PC-3 (cell line): ENCODE data around the gene SYNJ2. TPM values are rescaled to one million over a fixed set of nuclear protein-coding genes. Genes with fewer than 3 reads are reported as not detected.
A peak's percentile ranks its signal among the peaks of the same experiment; 100 is the strongest.

ENCODE experiments used
- ATAC-seq: fragments of 200-7000 bp; cut with Tn5 transposase; 2 replicates; pipeline ENCODE4 v1.9.1; 2020; ENCODE audit warnings: mild to moderate bottlenecking, moderate library complexity
- BruUV-seq: library from RNA; stranded (reverse); fragments of 400-500 nt; replicated peaks from 2 replicates; lab custom pipeline; 2021; lab: Mats Ljungman, UMichigan
- CTCF ChIA-PET: fragments of 300-600 bp; sonication (Branson Sonifier 250); formaldehyde crosslinking; loops from one replicate; lab custom pipeline; 2022; ENCODE audit warnings: antibody characterized with exemption; lab: Charles Lee
- POLR2A ChIA-PET: fragments of 300-600 bp; sonication (Branson Sonifier 250); formaldehyde crosslinking; loops from one replicate; lab custom pipeline; 2022; ENCODE audit warnings: antibody characterized with exemption; ENCODE audit not compliant: unreplicated experiment; lab: Charles Lee
- DNase-seq: peaks from one replicate; pipeline ENCODE4 v3.0.0-alpha.2; 2015
- H2AFZ ChIP-seq: fragments of 300-600 bp; sonication (generic); 2 replicates; pipeline ENCODE4 v1.6.0; 2016; ENCODE audit warnings: antibody characterized with exemption, low read length
- H3F3A ChIP-seq: fragments of 300-600 bp; sonication (generic); one replicate; pipeline ENCODE4 v1.6.0; 2017; ENCODE audit warnings: antibody characterized with exemption, low read length, control low read depth, mild to moderate bottlenecking; ENCODE audit not compliant: unreplicated experiment
- H3K27ac ChIP-seq: fragments of 300-600 bp; sonication (generic); 2 replicates; pipeline ENCODE4 v1.5.1; 2016; ENCODE audit warnings: mild to moderate bottlenecking, low read length
- H3K27me3 ChIP-seq: fragments of 300-600 bp; sonication (generic); 2 replicates; pipeline ENCODE4 v1.6.1; 2016; ENCODE audit warnings: low read length, mixed read lengths
- H3K36me3 ChIP-seq: fragments of 300-600 bp; sonication (generic); 2 replicates; pipeline ENCODE4 v1.6.1; 2016; ENCODE audit warnings: low read depth, mixed run types, low read length, mixed read lengths
- H3K4me1 ChIP-seq: fragments of 300-600 bp; sonication (generic); 2 replicates; pipeline ENCODE4 v1.5.1; 2016; ENCODE audit warnings: low read length; ENCODE audit not compliant: insufficient read depth
- H3K4me2 ChIP-seq: fragments of 300-600 bp; sonication (generic); 2 replicates; pipeline ENCODE4 v1.6.0; 2016; ENCODE audit warnings: low read length
- H3K4me3 ChIP-seq: fragments of 300-600 bp; sonication (generic); 2 replicates; pipeline ENCODE4 v1.5.1; 2016; ENCODE audit warnings: mild to moderate bottlenecking, low read length, mixed read lengths
- H3K79me2 ChIP-seq: fragments of 300-600 bp; sonication (generic); 2 replicates; pipeline ENCODE4 v1.6.1; 2017; ENCODE audit warnings: low read length, mixed read lengths
- H3K9ac ChIP-seq: fragments of 300-600 bp; sonication (generic); 2 replicates; pipeline ENCODE4 v1.6.0; 2016; ENCODE audit warnings: mild to moderate bottlenecking, low read length
- H3K9me2 ChIP-seq: fragments of 300-600 bp; sonication (generic); replicated peaks from 2 replicates; pipeline ENCODE4 v1.6.1; 2016; ENCODE audit warnings: mixed run types, low read length, mixed read lengths
- H3K9me3 ChIP-seq: fragments of 300-600 bp; sonication (generic); 2 replicates; pipeline ENCODE4 v1.6.1; 2016; ENCODE audit warnings: low read length, mixed read lengths
- H4K20me1 ChIP-seq: fragments of 300-600 bp; sonication (generic); 2 replicates; pipeline ENCODE4 v1.6.1; 2016; ENCODE audit warnings: low read length, mixed read lengths
- CTCF ChIP-seq: fragments of 300-600 bp; sonication (generic); conservative IDR thresholded peaks from 2 replicates; pipeline ENCODE4 v1.5.1; 2017; ENCODE audit warnings: antibody characterized with exemption, low read depth, mild to moderate bottlenecking, low read length
- EZH2 ChIP-seq: fragments of 300-600 bp; sonication (generic); IDR thresholded peaks from one replicate; pipeline ENCODE4 v1.6.1; 2017; ENCODE audit warnings: antibody characterized with exemption, mild to moderate bottlenecking, low read length; ENCODE audit not compliant: unreplicated experiment
- EZH2phosphoT487 ChIP-seq: fragments of 300-600 bp; sonication (generic); IDR thresholded peaks from 2 replicates; pipeline ENCODE4 v1.6.1; 2018; ENCODE audit warnings: mild to moderate bottlenecking, antibody characterized with exemption, low read length, borderline replicate concordance
- intact Hi-C: fragments of 100-400 bp; cut with micrococcal nuclease; formaldehyde crosslinking; loops from 2 replicates; pipeline ENCODE4 v1.9.0; 2023
- total RNA-seq: library from RNA; depleted of rRNA; stranded (reverse); fragments of >200 nt; gene quantifications from 2 replicates; pipeline ENCODE4 v1.2.3, GENCODE V29; 2014

The SYNJ2 gene
- total RNA-seq, 1 experiment from 2014 or later: 21.5 TPM

- ATAC-seq: no peak
- no peaks in the 10 kb centered on the region for H3K9me3 ChIP-seq
- H3K4me1 ChIP-seq: peaks cover 54% of the 10 kb centered on the region
- intact Hi-C loops: no loop called here
- no peak overlapping the region for H3K4me2 ChIP-seq
- no peak overlapping the region for H3K9ac ChIP-seq
- BruUV-seq: no TSS peak
- no peaks in the 10 kb centered on the region for H3K27me3 ChIP-seq
- H3K27ac ChIP-seq: no peak overlapping the region
- peaks cover 3% of the 10 kb centered on the region for H3F3A ChIP-seq
- H2AFZ ChIP-seq: no peak overlapping the region
- DNase-seq: no peak
- TF ChIP-seq CTCF (no peak), EZH2phosphoT487 (no peak), EZH2 (no peak)
- no peaks in the 10 kb centered on the region for H4K20me1 ChIP-seq
- peaks cover 74% of the 10 kb centered on the region for H3K79me2 ChIP-seq
- H3K4me3 ChIP-seq: no peak overlapping the region
- POLR2A ChIA-PET: no interaction called here
- CTCF ChIA-PET: no interaction called here
- H3K36me3 ChIP-seq: no peaks in the 10 kb centered on the region
- no peaks in the 10 kb centered on the region for H3K9me2 ChIP-seq
These were observed 25.3 kb downstream of the SYNJ2 start for GRCh38 chr6:158006821-158007570.

- Histone ChIP-seq H4K20me1 (no peaks in the 10 kb centered on the region), H3K36me3 (no peaks in the 10 kb centered on the region), H3K4me1 (peaks cover 43% of the 10 kb centered on the region), H3K27me3 (no peaks in the 10 kb centered on the region), H3K4me3 (no peak overlapping the region), H3K4me2 (no peak overlapping the region), H3K9ac (no peak overlapping the region), H3F3A (peaks cover 3% of the 10 kb centered on the region), H3K9me2 (no peaks in the 10 kb centered on the region), H3K27ac (peak overlapping the region; percentile 47), H3K79me2 (peaks cover 78% of the 10 kb centered on the region), H3K9me3 (no peaks in the 10 kb centered on the region), H2AFZ (no peak overlapping the region)
- intact Hi-C loops: no loop called here
- DNase-seq (no peak), ATAC-seq (no peak)
- CTCF ChIA-PET: no interaction called here
- no peak for TF ChIP-seq EZH2phosphoT487
- TF ChIP-seq EZH2: no peak
- no peak for TF ChIP-seq CTCF
- POLR2A ChIA-PET: no interaction called here
- no TSS peak for BruUV-seq
These were observed 27.1 kb downstream of the SYNJ2 start for GRCh38 chr6:158008864-158009113.

GRCh38 chr6:158009114-158009891 is 27.6 kb downstream of the SYNJ2 start:
- ATAC-seq (no peak), DNase-seq (peak; percentile 32)
- Histone ChIP-seq H3K9ac (no peak overlapping the region), H3K36me3 (no peaks in the 10 kb centered on the region), H3K79me2 (peaks cover 78% of the 10 kb centered on the region), H3K9me2 (no peaks in the 10 kb centered on the region), H3K9me3 (no peaks in the 10 kb centered on the region), H3K4me3 (no peak overlapping the region), H3K27ac (peak overlapping the region; percentile 47), H3K27me3 (no peaks in the 10 kb centered on the region), H2AFZ (no peak overlapping the region), H3K4me1 (peaks cover 38% of the 10 kb centered on the region), H3F3A (peaks cover 3% of the 10 kb centered on the region), H3K4me2 (no peak overlapping the region), H4K20me1 (no peaks in the 10 kb centered on the region)
- POLR2A ChIA-PET: no interaction called here
- CTCF ChIA-PET: no interaction called here
- BruUV-seq: no TSS peak
- intact Hi-C loops: no loop called here
- TF ChIP-seq EZH2 (no peak), EZH2phosphoT487 (no peak), CTCF (no peak)
